ENCODE data around the gene MBD2. TPM values are rescaled to one million over a fixed set of nuclear protein-coding genes. Genes with fewer than 3 reads are reported as not detected.

MBD2 gene
- total and polyA plus RNA-seq, 2 experiments from 2014 or later: 14.4 to 56.8 TPM

- H3K27ac ChIP-seq: no peak overlapping the region
- no peaks in the 10 kb centered on the region for H3K27me3 ChIP-seq
- H2AFZ ChIP-seq: no peak overlapping the region
- no peak overlapping the region for H3K4me2 ChIP-seq
- TF ChIP-seq EZH2 (IDR thresholded peaks at IDR 0.05; ENCODE audit: borderline replicate concordance): no peak
- no peak for TF ChIP-seq CTCF (IDR thresholded peaks at IDR 0.05; ENCODE audit: poor library complexity)
- no peak for TF ChIP-seq EZH2phosphoT487 (IDR thresholded peaks at IDR 0.05; ENCODE audit: low read depth, severe bottlenecking, unreplicated experiment)
- no peaks in the 10 kb centered on the region for H3K9me3 ChIP-seq (ENCODE audit: low read depth)
- H3K36me3 ChIP-seq (replicated peaks; ENCODE audit: insufficient read depth, low read depth): no peaks in the 10 kb centered on the region
- peaks cover 14% of the 10 kb centered on the region for H3K79me2 ChIP-seq
- H4K20me1 ChIP-seq (ENCODE audit: insufficient read depth, poor library complexity, severe bottlenecking): peaks cover 4% of the 10 kb centered on the region
- DNase-seq (ENCODE audit: low spot score): no peak
- 94% methylated on average over 2 of the region's 2 CpGs for WGBS (ENCODE audit: low lambda C conversion rate, missing lambda C conversion rate)
- no peaks in the 10 kb centered on the region for H3K9me2 ChIP-seq (replicated peaks; ENCODE audit: insufficient read depth)
- H3K4me1 ChIP-seq (ENCODE audit: insufficient read depth): no peaks in the 10 kb centered on the region
- no peak overlapping the region for H3K4me3 ChIP-seq
These were observed 51.2 kb downstream of the MBD2 start for GRCh38 chr18:54173250-54173649.

GRCh38 chr18:54169431-54170403 is 54.8 kb downstream of the MBD2 start:
- peaks cover 13% of the 10 kb centered on the region for H3K79me2 ChIP-seq
- no peaks in the 10 kb centered on the region for H3K27me3 ChIP-seq
- no peaks in the 10 kb centered on the region for H3K4me1 ChIP-seq (ENCODE audit: insufficient read depth)
- no peak overlapping the region for H3K27ac ChIP-seq
- no peaks in the 10 kb centered on the region for H3K36me3 ChIP-seq (replicated peaks; ENCODE audit: insufficient read depth, low read depth)
- no peaks in the 10 kb centered on the region for H3K9me3 ChIP-seq (ENCODE audit: low read depth)
- H3K9me2 ChIP-seq (replicated peaks; ENCODE audit: insufficient read depth): no peaks in the 10 kb centered on the region
- 86% methylated on average over 4 of the region's 4 CpGs for WGBS (ENCODE audit: low lambda C conversion rate, missing lambda C conversion rate)
- H3K4me2 ChIP-seq: no peak overlapping the region
- DNase-seq (ENCODE audit: low spot score): no peak
- no peak overlapping the region for H3K4me3 ChIP-seq
- no peaks in the 10 kb centered on the region for H4K20me1 ChIP-seq (ENCODE audit: insufficient read depth, poor library complexity, severe bottlenecking)
- TF ChIP-seq EZH2phosphoT487 (IDR thresholded peaks at IDR 0.05; ENCODE audit: low read depth, severe bottlenecking, unreplicated experiment) (no peak), EZH2 (IDR thresholded peaks at IDR 0.05; ENCODE audit: borderline replicate concordance) (no peak), CTCF (IDR thresholded peaks at IDR 0.05; ENCODE audit: poor library complexity) (no peak)
- no peak overlapping the region for H2AFZ ChIP-seq

GRCh38 chr18:54165450-54165849 is 59.0 kb downstream of the MBD2 start:
- Histone ChIP-seq H4K20me1 (ENCODE audit: insufficient read depth, poor library complexity, severe bottlenecking) (no peaks in the 10 kb centered on the region), H3K36me3 (replicated peaks; ENCODE audit: insufficient read depth, low read depth) (no peaks in the 10 kb centered on the region), H3K79me2 (peaks cover 11% of the 10 kb centered on the region), H3K9me3 (ENCODE audit: low read depth) (no peaks in the 10 kb centered on the region), H3K27ac (no peak overlapping the region), H3K9me2 (replicated peaks; ENCODE audit: insufficient read depth) (no peaks in the 10 kb centered on the region), H3K4me1 (ENCODE audit: insufficient read depth) (no peaks in the 10 kb centered on the region), H2AFZ (no peak overlapping the region), H3K4me3 (no peak overlapping the region), H3K4me2 (no peak overlapping the region), H3K27me3 (no peaks in the 10 kb centered on the region)
- TF ChIP-seq EZH2 (IDR thresholded peaks at IDR 0.05; ENCODE audit: borderline replicate concordance) (no peak), EZH2phosphoT487 (IDR thresholded peaks at IDR 0.05; ENCODE audit: low read depth, severe bottlenecking, unreplicated experiment) (no peak), CTCF (IDR thresholded peaks at IDR 0.05; ENCODE audit: poor library complexity) (no peak)
- DNase-seq (ENCODE audit: low spot score): no peak
- 93% methylated on average over 1 of the region's 1 CpG for WGBS (ENCODE audit: low lambda C conversion rate, missing lambda C conversion rate)

All from hepatocyte (in vitro differentiated cells).